ENCODE measurements around the gene MPPED1. TPM values are rescaled to one million over a fixed set of nuclear protein-coding genes. Genes with fewer than 3 reads are reported as not detected.

Gene MPPED1
- total RNA-seq, 1 experiment from 2014 or later = 0.28 TPM

GRCh38 chr22:43554259-43554636, 142.4 kb downstream of the MPPED1 start:
- no peak overlapping the region for H3T11ph ChIP-seq (ENCODE audit: low read length)
- no peak overlapping the region for H2BK120ac ChIP-seq (ENCODE audit: low read depth, low read length, poor library complexity, severe bottlenecking)
- H2BK15ac ChIP-seq (ENCODE audit: low read depth, low read length) = no peak overlapping the region
- no peak overlapping the region for H3K4ac ChIP-seq (ENCODE audit: low read depth, low read length)
- peaks cover 6% of the 10 kb centered on the region for H3K9me3 ChIP-seq (ENCODE audit: control insufficient read depth, low read depth, low read length)
- H2BK20ac ChIP-seq (ENCODE audit: low read depth, low read length, poor library complexity, severe bottlenecking) = no peak overlapping the region
- H4K5ac ChIP-seq (ENCODE audit: insufficient read length, low read depth, low read length) = no peak overlapping the region
- H3K79me2 ChIP-seq (ENCODE audit: insufficient read depth, low read length) = no peaks in the 10 kb centered on the region
- no peak overlapping the region for H4K8ac ChIP-seq (replicated peaks; ENCODE audit: insufficient read length, low read depth, low read length)
- TF ChIP-seq CTCF (conservative IDR thresholded peaks at IDR 0.05) = no peak
- Mint-ChIP-seq H3K9me3 (peaks cover 25 to 32% of the 10 kb centered on the region in 2 experiments), H3K27ac (no peak overlapping the region), H3K4me3 (peak overlapping the region in 1 of 2 experiments; percentile 24; a peak in 1 of 5 replicates), H3K27me3 (ENCODE audit: low read depth) (peaks cover 2% of the 10 kb centered on the region), H3K4me1 (peaks cover 8 to 11% of the 10 kb centered on the region in 2 experiments), H3K36me3 (ENCODE audit: insufficient read depth in 1 of 3, low read depth in 3 of 3) (peaks cover 2 to 5% (median 4%) of the 10 kb centered on the region in 3 experiments; a peak in 5 of 7 replicates)
- no peak overlapping the region for H3K9ac ChIP-seq (ENCODE audit: extremely low read depth, insufficient read length, low read length)
- no peak for DNase-seq
- H2BK5ac ChIP-seq (ENCODE audit: insufficient read length, low read length) = no peak overlapping the region
- H3K14ac ChIP-seq (ENCODE audit: insufficient read depth, low read length) = no peak overlapping the region
- no peak overlapping the region for H3K23ac ChIP-seq (ENCODE audit: insufficient read length, low read depth, low read length)
- H3K4me2 ChIP-seq (ENCODE audit: insufficient read depth, insufficient read length, low read length) = no peak overlapping the region
- H3K56ac ChIP-seq (ENCODE audit: insufficient read length, low read depth, low read length) = no peak overlapping the region
- H4K20me1 ChIP-seq (ENCODE audit: control insufficient read depth, insufficient read depth, insufficient read length) = no peaks in the 10 kb centered on the region
- H2BK12ac ChIP-seq (ENCODE audit: insufficient read length, low read depth, low read length) = no peak overlapping the region
- no peaks in the 10 kb centered on the region for H3K23me2 ChIP-seq (ENCODE audit: insufficient read length, low read depth, low read length, poor library complexity, severe bottlenecking)
- H4K91ac ChIP-seq (ENCODE audit: insufficient read length, low read depth, low read length) = no peak overlapping the region
- H3K79me1 ChIP-seq (ENCODE audit: insufficient read depth, low read depth, low read length, poor library complexity, severe bottlenecking) = no peaks in the 10 kb centered on the region
- H3K27ac ChIP-seq (ENCODE audit: insufficient read length, low read depth, low read length) = no peak overlapping the region
- WGBS (ENCODE audit: extremely low coverage, insufficient read length, low lambda C conversion rate) = no CpG with 5 or more reads among the region's 6 CpGs
- H3K27me3 ChIP-seq (ENCODE audit: insufficient read depth, low read length) = no peaks in the 10 kb centered on the region
- no peaks in the 10 kb centered on the region; the same call in 1 of the 2 replicates for H3K4me1 ChIP-seq (ENCODE audit: insufficient read depth, low read length)
- no peak overlapping the region for H3K18ac ChIP-seq (ENCODE audit: insufficient read length, low read depth, low read length)
- H2AK5ac ChIP-seq (ENCODE audit: insufficient read length, low read length) = no peak overlapping the region
- no peak overlapping the region for H2AFZ ChIP-seq (ENCODE audit: low read length)

Measured in H9 (cell line).